Right lobe of liver (tissue), 4 donors: ENCODE results near the gene FGF22.

Experiments used
- CTCF ChIP-seq, 4 donors: fragments of 200-600 bp in 3 of 4; fragments of 450-650 bp in 1 of 4; IDR thresholded peaks; one replicate each; pipeline versions ENCODE4 v1.5.1 to v1.8.0; 2016 to 2022; ENCODE audit warnings: antibody characterized with exemption in 4 of 4, mild to moderate bottlenecking in 2 of 4
- POLR2A ChIP-seq: fragments of 450-650 bp; IDR thresholded peaks from one replicate; pipeline ENCODE4 v1.6.1; 2017; ENCODE audit warnings: antibody characterized with exemption, mild to moderate bottlenecking
- donor health status: DM: no; HTN: no; CAD: no.
- donor health status: DM: no; HTN: no; CAD: no.
- donor health status: DM: no; HTN: yes; CAD: no.

- no peak for TF ChIP-seq CTCF (IDR thresholded peaks at IDR 0.05)
- TF ChIP-seq POLR2A = no peak
Observed at GRCh38 chr19:632579-633067, 7.1 kb upstream of the FGF22 start.
